ENCODE measurements around the gene BMP4.
A peak's percentile ranks its signal among the peaks of the same experiment; 100 is the strongest.

The BMP4 gene

DNA sequence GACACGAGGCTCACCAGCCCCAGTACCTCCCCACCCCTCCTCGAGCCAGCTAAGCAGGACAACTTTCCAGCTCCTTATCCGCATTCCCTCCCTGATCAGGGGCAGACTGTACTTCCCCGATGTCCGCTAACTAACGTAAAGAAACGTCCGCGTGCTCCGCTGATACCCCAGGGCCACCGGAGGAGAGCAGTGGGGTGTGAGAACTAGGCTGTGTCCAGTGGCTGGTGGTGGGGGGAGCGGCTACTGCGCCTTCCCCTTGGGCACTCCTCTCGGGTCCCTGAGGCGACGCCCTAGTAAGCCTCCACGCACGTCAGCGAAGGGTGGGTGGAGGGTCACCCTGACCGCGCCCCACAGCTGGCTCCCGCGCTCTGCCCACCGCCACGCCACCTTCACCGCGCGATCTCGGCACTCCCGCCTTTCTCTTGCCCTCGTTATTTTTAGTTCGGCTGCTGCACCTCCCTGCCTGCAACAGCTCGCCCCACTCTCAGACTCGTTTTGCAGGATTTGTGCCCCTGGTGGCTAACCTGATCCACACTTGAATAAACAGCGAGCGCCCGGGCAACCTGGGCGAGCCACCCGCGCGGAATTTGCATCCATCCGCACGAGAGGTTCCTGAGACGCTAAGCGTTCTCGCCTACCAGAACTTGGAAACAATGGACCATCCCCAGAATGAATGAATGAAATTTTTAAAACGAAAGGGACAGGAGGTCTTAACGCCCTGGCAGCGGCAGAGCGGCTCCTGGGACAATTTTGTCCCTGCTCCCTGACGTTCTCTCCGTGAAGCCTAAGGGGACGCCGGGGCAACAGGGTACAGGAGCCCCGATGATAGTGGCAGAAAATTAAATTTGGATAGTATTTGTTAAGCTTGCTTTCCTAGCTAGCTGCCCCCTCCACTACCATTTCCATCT is 6.9 kb upstream of the BMP4 start:
- DNase-seq: peak in 1 of 2 experiments; percentile 32

DNA sequence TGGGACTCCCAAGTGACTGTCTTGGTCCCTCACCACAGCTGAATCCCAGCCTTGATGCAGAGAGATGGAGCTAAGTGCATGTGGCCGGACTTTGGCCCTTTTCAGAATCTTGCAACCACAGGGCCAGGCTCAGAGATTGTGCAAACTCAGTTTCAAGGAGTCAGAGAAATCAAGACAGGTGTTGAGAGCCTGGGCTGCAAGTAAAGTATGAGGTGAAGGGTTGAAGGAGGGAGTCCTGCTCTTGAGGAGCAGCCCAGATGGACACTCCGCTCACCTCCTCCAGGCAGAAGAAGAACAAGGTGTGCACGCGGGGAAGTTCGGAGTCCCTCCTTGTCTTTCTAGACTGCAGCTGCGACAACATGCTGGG is 6.3 kb upstream of the BMP4 start:
- no peak for DNase-seq

DNA sequence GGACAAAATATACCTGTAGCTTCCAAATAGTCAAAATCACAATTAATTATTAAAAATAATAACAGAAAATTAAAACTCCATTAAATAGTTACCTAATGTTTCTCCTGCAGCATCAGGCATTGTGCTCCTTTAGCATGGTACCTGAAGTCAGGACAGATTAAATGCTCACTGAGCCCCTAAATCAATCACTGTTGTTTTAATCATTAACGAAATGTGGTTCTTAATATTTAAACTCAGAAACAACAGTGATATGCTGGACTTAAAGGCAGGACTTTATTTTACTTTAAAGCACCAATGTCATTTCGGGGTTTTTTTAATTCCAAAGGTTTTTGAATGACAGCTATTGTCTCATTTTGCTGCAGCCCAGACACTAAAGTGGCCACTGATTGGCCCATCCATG is 2.0 kb upstream of the BMP4 start:
- DNase-seq: no peak

DNA sequence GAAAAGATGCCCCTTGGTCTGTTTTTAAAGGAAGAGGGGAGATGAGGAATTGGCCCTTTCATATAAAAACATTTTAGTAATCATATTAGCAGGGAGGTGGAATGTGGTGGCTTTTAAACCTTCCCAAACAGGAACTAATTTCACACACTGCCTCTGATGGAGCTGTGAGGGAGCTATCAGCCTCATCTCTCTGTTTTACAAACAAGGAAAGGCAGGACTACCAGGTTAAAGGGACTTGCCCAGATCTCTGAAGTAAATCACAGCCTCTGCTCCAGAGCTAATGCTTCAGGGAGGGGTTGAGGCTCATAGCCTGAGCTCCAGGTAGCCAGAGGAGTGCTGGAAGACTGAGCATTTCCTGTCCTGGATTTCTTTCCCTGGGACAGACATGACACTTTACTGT is 1.1 kb upstream of the BMP4 start:
- DNase-seq: no peak

DNA sequence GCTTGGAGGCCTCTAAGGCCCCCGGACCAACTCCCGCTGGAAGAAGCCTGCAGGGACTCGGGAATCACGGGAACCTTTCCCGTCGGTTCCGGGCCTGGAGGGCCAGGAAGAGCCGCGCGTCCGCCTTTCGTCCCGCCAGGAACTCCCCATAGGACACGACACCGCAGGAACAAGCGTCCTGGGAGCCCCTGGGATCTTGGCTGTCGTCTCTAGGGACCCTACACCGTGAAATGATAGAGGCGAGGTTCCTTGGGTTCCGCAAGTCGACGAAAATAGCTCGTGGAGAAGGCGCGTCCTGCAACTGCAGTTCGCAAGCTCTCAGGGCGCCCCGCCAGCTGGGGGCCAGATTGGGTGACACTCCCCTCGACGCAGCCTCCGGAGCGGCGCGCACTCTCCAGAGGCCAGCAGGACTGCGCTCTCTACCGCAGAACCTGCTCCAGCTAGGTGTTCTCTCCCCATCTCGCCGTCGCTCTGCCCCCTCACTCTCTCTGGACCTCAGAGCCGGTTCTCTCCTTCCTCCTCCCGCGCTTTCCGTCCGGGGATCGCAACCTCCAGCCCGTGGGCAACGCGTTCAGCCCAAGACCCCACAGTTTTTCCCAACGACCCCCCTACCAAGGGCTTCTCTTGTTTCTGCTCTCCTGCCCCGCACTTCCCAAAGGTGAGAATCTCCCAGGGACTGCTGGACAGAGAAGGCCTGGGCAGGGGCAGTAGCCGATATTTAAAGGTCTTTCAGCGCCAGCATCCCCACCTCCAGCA is 776 bp downstream of the BMP4 start:
- no peak for DNase-seq

DNA sequence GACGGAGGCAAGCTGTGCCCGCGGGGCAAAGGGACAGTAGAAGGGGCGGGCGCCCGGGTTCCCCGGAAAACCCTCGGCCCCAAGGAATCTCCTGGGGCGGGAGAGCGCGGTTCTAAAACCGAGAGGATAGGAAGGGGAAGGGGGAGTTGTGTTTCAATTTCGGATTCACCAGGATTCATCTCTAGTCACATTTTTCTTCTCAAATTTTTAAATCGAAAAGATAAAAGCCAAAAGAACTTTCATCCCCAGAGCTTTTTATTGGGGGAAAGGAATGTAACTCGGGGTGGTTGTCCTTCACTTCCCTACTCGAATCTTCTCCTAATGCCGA is 1.4 kb downstream of the BMP4 start:
- DNase-seq: no peak

DNA sequence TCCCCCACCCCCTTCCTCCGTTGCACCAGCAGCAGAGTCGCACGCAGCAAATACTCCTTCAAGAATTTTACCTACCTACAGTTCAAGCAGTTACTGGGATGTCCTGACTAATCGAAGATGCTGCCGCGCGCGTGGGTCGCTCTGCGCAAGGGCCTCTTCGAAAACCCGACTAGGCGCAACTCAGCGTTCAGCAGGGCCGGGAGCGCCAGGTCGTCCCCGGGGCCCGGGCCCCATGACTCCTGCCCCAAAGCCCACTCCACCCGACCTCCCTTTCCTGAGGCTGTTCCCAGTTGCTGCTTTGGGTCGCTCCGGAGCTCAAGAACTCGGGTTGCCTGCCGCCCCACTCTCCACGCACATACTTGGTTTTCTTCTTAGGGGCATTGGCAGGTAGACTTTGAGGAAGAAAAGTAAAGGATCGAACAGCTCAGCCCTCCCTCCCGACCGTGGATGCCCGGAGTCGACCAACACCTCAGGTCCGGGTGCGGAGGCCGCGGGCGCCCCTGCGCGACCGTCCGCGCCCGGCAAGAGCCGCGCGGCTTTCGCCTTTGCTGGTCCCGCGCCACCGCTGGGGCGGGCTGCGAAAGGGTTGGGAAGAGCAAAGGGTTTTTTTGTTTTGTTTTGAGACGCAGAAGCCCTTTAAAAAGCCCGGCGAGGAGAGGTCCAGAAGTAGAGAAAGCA is 1.9 kb downstream of the BMP4 start:
- DNase-seq: no peak

GRCh38 chr14:53953828-53954550 is 2.6 kb downstream of the BMP4 start:
- DNase-seq: no peak

DNA sequence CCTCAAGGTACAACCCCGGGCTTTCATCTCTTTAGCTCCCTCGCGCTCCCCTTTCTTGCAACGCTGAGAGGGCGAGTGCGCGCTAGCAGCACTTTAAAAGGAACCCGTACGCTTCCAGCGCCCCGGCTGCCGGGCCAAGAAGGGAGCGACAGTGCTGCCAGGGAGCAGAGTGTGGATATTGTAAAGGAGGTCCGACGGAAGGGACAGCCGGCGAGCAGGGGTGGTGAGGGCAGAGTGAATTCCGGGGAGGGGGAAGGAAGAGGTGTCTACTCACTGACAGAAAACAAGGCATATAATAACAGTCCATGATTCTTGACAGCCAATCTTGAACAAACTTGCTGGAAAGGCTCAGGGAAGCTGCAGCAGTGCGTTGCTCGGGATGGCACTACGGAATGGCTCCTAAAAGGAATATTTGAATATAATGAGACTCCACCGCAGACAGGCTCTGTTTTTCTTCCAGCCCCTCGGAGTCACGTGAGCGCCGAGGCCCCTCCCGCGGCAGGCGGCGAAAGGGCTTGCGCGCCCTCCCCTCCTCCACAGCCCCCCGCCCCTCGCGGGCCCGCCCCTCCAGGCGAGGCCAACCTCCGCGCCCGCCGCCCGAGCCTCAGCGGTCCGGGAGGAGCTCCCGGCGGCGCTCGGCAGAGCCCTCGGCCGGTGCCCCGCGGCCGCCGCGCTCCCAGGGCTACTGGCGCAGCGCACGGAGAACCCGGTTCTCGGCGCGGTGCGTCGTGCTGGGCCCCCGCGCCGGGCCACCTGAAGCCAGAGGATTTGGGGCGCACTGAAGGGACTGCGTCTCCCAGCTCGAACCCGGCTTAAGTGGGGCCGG is 3.4 kb downstream of the BMP4 start:
- no peak for DNase-seq

- no peak for DNase-seq
These were observed 4.1 kb downstream of the BMP4 start for GRCh38 chr14:53952533-53952932.

- no peak for DNase-seq
These were observed 4.9 kb downstream of the BMP4 start for GRCh38 chr14:53951627-53952303.

GRCh38 chr14:53951243-53951626 is 5.4 kb downstream of the BMP4 start:
- DNase-seq: no peak

DNA sequence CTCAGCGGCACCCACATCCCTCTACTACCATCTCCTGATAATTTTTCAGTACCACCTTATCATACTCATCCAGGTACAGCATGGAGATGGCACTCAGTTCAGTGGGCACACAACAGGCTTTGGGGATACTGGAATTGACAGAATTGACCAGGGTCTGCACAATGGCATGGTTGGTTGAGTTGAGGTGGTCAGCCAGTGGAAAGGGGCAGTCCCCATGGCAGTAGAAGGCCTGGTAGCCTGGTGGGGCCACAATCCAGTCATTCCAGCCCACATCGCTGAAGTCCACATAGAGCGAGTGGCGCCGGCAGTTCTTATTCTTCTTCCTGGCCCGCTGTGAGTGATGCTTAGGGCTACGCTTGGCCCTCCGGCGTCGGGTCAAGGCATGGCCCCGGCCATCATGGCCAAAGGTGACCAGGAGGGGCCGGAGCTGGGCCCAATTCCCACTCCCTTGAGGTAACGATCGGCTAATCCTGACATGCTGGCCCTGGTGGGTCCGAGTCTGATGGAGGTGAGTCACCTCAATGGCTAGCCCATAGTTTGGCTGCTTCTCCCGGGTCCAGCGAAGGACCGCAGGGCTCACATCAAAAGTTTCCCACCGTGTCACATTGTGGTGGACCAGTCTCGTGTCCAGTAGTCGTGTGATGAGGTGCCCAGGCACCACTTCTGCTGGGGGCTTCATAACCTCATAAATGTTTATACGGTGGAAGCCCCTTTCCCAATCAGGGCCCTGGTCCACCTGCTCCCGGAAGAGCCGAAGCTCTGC is 6.4 kb downstream of the BMP4 start:
- no peak for DNase-seq

- no peak for DNase-seq
These were observed 7.4 kb downstream of the BMP4 start for GRCh38 chr14:53949201-53949600.

- DNase-seq: no peak
These were observed 8.3 kb downstream of the BMP4 start for GRCh38 chr14:53948205-53948884.

DNA sequence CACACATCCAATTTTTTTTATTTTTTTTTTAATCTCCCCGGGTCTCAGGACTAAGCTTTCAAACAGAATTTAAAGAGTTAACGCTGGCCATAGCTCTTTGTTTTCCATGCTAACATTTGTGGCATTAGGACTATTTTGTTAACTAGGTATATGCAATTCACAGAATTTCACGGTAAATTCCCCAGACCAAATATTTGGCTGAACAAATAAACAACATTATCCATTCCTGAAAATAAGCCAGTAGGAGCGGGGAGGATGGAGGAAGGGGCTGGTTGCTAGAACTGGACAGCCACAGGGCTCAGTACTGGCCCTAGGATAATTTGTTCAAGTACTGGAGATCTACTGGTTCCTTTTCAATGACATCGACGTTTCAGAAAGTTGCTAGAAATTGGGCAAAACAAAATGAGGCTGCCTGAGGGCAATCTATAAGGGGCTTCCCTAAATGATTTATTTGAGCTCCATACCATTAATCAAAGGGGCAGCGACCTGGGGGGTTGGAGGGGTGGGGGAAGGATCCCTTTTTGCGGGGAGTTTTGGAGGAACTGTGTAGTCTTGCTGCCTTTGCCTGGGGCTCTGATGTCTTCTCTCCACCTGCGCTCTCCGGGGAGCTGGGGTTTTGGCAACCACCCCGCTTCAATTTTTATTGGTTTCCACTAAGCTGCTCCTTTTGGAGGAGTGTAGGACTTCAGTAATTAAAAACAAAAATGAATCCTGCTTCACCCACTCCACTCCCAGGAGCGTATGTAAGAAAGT is 9.0 kb downstream of the BMP4 start:
- DNase-seq: no peak

DNA sequence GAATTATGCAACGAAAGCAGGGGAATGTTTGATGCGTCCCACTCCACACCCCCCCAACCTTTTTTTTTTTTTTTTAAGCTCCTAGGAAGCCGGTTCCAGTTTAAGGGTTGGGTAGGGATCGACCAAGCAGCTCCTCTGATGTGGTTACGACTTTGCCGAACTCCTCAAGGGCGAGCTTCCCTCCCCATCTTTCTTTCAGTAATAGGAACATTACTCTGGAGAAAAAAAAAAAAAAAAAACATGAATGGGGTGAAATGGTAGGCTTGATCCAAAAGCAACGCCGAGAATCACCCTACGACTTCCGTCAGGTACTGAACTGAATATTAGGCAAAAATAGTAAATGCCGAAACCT is 9.6 kb downstream of the BMP4 start:
- no peak for DNase-seq

GRCh38 chr14:53946404-53947093 is 10.1 kb downstream of the BMP4 start:
- DNase-seq: no peak

GRCh38 chr14:53946071-53946403 is 10.6 kb downstream of the BMP4 start:
- DNase-seq: no peak

All from NCI-H2081 (cell line).